Muscle of leg (tissue), 11 donors: Measurements from ENCODE around the gene FOXE1. TPM values are rescaled to one million over a fixed set of nuclear protein-coding genes. Genes with fewer than 3 reads are reported as not detected.

Source experiments
- DNase-seq: peaks from one replicate; pipeline ENCODE4 v3.0.0; 2013
- H3K27ac ChIP-seq: one replicate; pipeline ENCODE4 v1.5.1; 2013; ENCODE audit warnings: mild to moderate bottlenecking, low read length, control low read depth
- H3K27me3 ChIP-seq: one replicate; pipeline ENCODE4 v1.6.1; 2013; ENCODE audit warnings: low read length; ENCODE audit not compliant: control insufficient read depth, insufficient read depth
- H3K36me3 ChIP-seq: one replicate; pipeline ENCODE4 v1.6.1; 2013; ENCODE audit warnings: low read length; ENCODE audit not compliant: control insufficient read depth, insufficient read depth
- H3K4me1 ChIP-seq: one replicate; pipeline ENCODE4 v1.6.1; 2013; ENCODE audit warnings: low read length; ENCODE audit not compliant: control insufficient read depth, insufficient read depth
- H3K4me3 ChIP-seq: one replicate; pipeline ENCODE4 v1.5.1; 2013; ENCODE audit warnings: low read length, control low read depth
- H3K9me3 ChIP-seq: replicated peaks from 2 replicates; pipeline ENCODE4 v1.6.1; 2013; ENCODE audit warnings: low read depth, low read length; ENCODE audit not compliant: control insufficient read depth
- WGBS: methylation state at CpG from one replicate; pipeline ENCODE4 v1.1.5; 2013; ENCODE audit warnings: missing lambda C conversion rate; ENCODE audit not compliant: insufficient coverage; 5-methylcytosine and 5-hydroxymethylcytosine counted together
- polyA plus RNA-seq, 8 donors: library from polyadenylated mRNA; unstranded; fragments of 120-200 nt; gene quantifications; one replicate each; pipeline versions ENCODE4 v1.2.1 to v1.2.3, GENCODE V29; 2013; ENCODE audit warnings: inconsistent platforms in 1 of 8, low replicate concordance in 1 of 8; ENCODE audit not compliant: insufficient read length in 8 of 8, insufficient read depth in 1 of 8
- total RNA-seq: library from RNA; stranded (reverse); fragments of 120-200 nt; gene quantifications from one replicate; pipeline ENCODE4 v1.2.4, GENCODE V29; 2013

FOXE1 gene
- total and polyA plus RNA-seq, 9 donors: not detected

GRCh38 chr9:97855486-97855875, 2.5 kb downstream of the FOXE1 start:
- Histone ChIP-seq H3K27ac (no peak overlapping the region), H3K4me1 (peaks cover 7% of the 10 kb centered on the region), H3K9me3 (no peaks in the 10 kb centered on the region), H3K27me3 (peaks cover 90% of the 10 kb centered on the region), H3K4me3 (no peak overlapping the region), H3K36me3 (no peaks in the 10 kb centered on the region)
- no peak for DNase-seq
- 6% methylated on average over 6 of the region's 8 CpGs for WGBS

- no peak overlapping the region for H3K4me3 ChIP-seq
- WGBS: no CpG with 5 or more reads among the region's 5 CpGs
- H3K36me3 ChIP-seq: no peaks in the 10 kb centered on the region
- H3K27ac ChIP-seq: no peak overlapping the region
- no peaks in the 10 kb centered on the region for H3K9me3 ChIP-seq
- no peak for DNase-seq
- peaks cover 92% of the 10 kb centered on the region for H3K27me3 ChIP-seq
- peaks cover 7% of the 10 kb centered on the region for H3K4me1 ChIP-seq
Measured at GRCh38 chr9:97855899-97856298, 2.9 kb downstream of the FOXE1 start.

GRCh38 chr9:97856857-97857605, 4.0 kb downstream of the FOXE1 start:
- Histone ChIP-seq H3K27ac (no peak overlapping the region), H3K4me1 (peaks cover 2% of the 10 kb centered on the region), H3K27me3 (peaks cover 92% of the 10 kb centered on the region), H3K4me3 (no peak overlapping the region), H3K9me3 (no peaks in the 10 kb centered on the region), H3K36me3 (no peaks in the 10 kb centered on the region)
- 6% methylated on average over 8 of the region's 15 CpGs for WGBS
- no peak for DNase-seq

GRCh38 chr9:97857606-97858392, 4.8 kb downstream of the FOXE1 start:
- no peaks in the 10 kb centered on the region for H3K4me1 ChIP-seq
- WGBS: 1% methylated on average over 54 of the region's 54 CpGs
- no peaks in the 10 kb centered on the region for H3K9me3 ChIP-seq
- no peak overlapping the region for H3K4me3 ChIP-seq
- H3K27me3 ChIP-seq: peaks cover 88% of the 10 kb centered on the region
- no peaks in the 10 kb centered on the region for H3K36me3 ChIP-seq
- H3K27ac ChIP-seq: no peak overlapping the region
- DNase-seq: no peak

GRCh38 chr9:97858393-97858713, 5.3 kb downstream of the FOXE1 start:
- Histone ChIP-seq H3K36me3 (no peaks in the 10 kb centered on the region), H3K27me3 (peaks cover 88% of the 10 kb centered on the region), H3K4me3 (no peak overlapping the region), H3K27ac (no peak overlapping the region), H3K9me3 (no peaks in the 10 kb centered on the region), H3K4me1 (no peaks in the 10 kb centered on the region)
- WGBS: 0% methylated on average over 3 of the region's 6 CpGs
- no peak for DNase-seq

- no peak overlapping the region for H3K27ac ChIP-seq
- no peaks in the 10 kb centered on the region for H3K4me1 ChIP-seq
- no peak overlapping the region for H3K4me3 ChIP-seq
- peaks cover 88% of the 10 kb centered on the region for H3K27me3 ChIP-seq
- WGBS: no CpG with 5 or more reads among the region's 1 CpG
- H3K9me3 ChIP-seq: no peaks in the 10 kb centered on the region
- no peak for DNase-seq
- no peaks in the 10 kb centered on the region for H3K36me3 ChIP-seq
Measured at GRCh38 chr9:97858826-97859225, 5.8 kb downstream of the FOXE1 start.

GRCh38 chr9:97859346-97859745, 6.3 kb downstream of the FOXE1 start:
- Histone ChIP-seq H3K27ac (no peak overlapping the region), H3K9me3 (no peaks in the 10 kb centered on the region), H3K27me3 (peaks cover 89% of the 10 kb centered on the region), H3K36me3 (no peaks in the 10 kb centered on the region), H3K4me3 (no peak overlapping the region), H3K4me1 (no peaks in the 10 kb centered on the region)
- no CpG with 5 or more reads among the region's 2 CpGs for WGBS
- DNase-seq: no peak

DNA sequence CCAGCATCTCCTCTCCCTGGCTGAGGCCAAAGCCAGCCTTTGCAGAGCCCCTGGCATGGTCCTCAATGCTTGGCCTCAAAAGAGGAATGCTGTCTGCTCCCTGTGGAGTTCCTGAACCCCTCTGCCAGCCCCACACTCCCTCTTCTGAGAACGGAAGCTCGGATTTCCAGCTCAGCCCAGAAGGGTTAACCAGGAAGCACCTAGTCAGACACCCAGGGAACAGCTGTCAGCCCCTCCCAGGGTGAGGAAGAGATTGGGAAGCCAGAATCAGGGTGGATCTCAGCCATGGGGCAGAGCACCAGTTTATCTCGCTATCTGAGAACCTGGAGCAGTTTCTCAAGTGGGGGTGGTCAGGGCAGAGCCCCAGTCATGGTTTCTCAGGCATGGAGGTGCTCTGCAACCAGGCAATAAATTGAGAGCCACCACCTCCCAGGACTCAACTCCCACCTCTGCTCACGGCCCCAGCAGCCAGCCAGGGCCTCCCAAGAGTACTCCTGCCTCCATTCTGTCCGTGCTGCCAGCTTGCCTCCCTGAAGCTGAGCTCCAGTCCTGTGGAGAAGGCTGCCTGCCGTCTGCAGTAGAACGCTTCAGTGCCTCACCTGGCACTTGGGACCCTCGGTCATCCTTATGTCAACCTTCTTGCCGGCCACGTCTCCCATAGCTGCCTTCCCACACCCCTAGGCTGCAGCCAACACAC, 7.6 kb downstream of the FOXE1 start:
- no peaks in the 10 kb centered on the region for H3K9me3 ChIP-seq

GRCh38 chr9:97861148-97861475, 8.1 kb downstream of the FOXE1 start:
- Histone ChIP-seq H3K36me3 (no peaks in the 10 kb centered on the region), H3K4me3 (no peak overlapping the region), H3K27me3 (peaks cover 76% of the 10 kb centered on the region), H3K27ac (no peak overlapping the region), H3K9me3 (no peaks in the 10 kb centered on the region), H3K4me1 (no peaks in the 10 kb centered on the region)
- 66% methylated on average over 3 of the region's 5 CpGs for WGBS
- DNase-seq: no peak

More for the DNA sequence above, 7.6 kb downstream of the FOXE1 start:
- no peaks in the 10 kb centered on the region for H3K4me1 ChIP-seq
- 21% methylated on average over 8 of the region's 10 CpGs for WGBS
- H3K4me3 ChIP-seq: no peak overlapping the region
- H3K27ac ChIP-seq: no peak overlapping the region
- no peak for DNase-seq
- no peaks in the 10 kb centered on the region for H3K36me3 ChIP-seq
- peaks cover 81% of the 10 kb centered on the region for H3K27me3 ChIP-seq

GRCh38 chr9:97863314-97863713, 10.3 kb downstream of the FOXE1 start:
- 59% methylated on average over 3 of the region's 7 CpGs for WGBS
- Histone ChIP-seq H3K9me3 (no peaks in the 10 kb centered on the region), H3K27ac (no peak overlapping the region), H3K27me3 (peaks cover 58% of the 10 kb centered on the region), H3K4me1 (no peaks in the 10 kb centered on the region), H3K4me3 (no peak overlapping the region), H3K36me3 (no peaks in the 10 kb centered on the region)
- no peak for DNase-seq
